GM23338 (cell line): ENCODE data around the gene NTRK1.

Experiments
- CREB1 ChIP-seq: fragments of 250-450 bp; sonication (Bioruptor Pico); IDR thresholded peaks from 2 replicates; pipeline ENCODE4 v1.5.0; 2020; ENCODE audit warnings: low read depth, mild to moderate bottlenecking, moderate library complexity
- CTCF ChIP-seq, 2 experiments: fragments of 200-600 bp in 1 of 2; sonication (generic) in 1 of 2; conservative IDR thresholded peaks; 2 replicates each; pipeline versions ENCODE4 v1.5.1 to v1.6.1; 2016 to 2017; ENCODE audit warnings: antibody characterized with exemption in 2 of 2, low read depth in 2 of 2, mild to moderate bottlenecking in 2 of 2, moderate library complexity in 1 of 2
- POLR2AphosphoS5 ChIP-seq: IDR thresholded peaks from 2 replicates; pipeline ENCODE4 v1.6.1; 2016; ENCODE audit warnings: antibody characterized with exemption, low read depth
- REST ChIP-seq: IDR thresholded peaks from one replicate; pipeline ENCODE4 v1.6.1; 2018; ENCODE audit warnings: antibody characterized with exemption; ENCODE audit not compliant: unreplicated experiment

- TF ChIP-seq CTCF (conservative IDR thresholded peaks at IDR 0.05; ENCODE audit: low read depth in 2 of 2), result no peak
- no peak for TF ChIP-seq REST
- no peak for TF ChIP-seq POLR2AphosphoS5
- TF ChIP-seq CREB1 (CRISPR knock-in tag), result no peak
Observed at GRCh38 chr1:156812293-156812990, 48.2 kb upstream of the NTRK1 start.
